ENCODE measurements around the gene ZFC3H1.

The ZFC3H1 gene

GRCh38 chr12:71566655-71567054, 97.0 kb downstream of the ZFC3H1 start:
- H3K4me1 ChIP-seq (ENCODE audit: insufficient read depth, low read length, poor library complexity, severe bottlenecking), result no peaks in the 10 kb centered on the region
- H3K4me3 ChIP-seq (ENCODE audit: low read length, poor library complexity, severe bottlenecking), result no peak overlapping the region
- no peak overlapping the region for H3K4me2 ChIP-seq (ENCODE audit: low read depth, low read length, poor library complexity, severe bottlenecking)
- no peak overlapping the region for H3K9ac ChIP-seq (ENCODE audit: low read depth, low read length, poor library complexity, severe bottlenecking)
- peaks cover 7% of the 10 kb centered on the region; the same call in 1 of the 2 replicates for H3F3A ChIP-seq (ENCODE audit: low read depth)
- no peak overlapping the region for H2AFZ ChIP-seq (ENCODE audit: low read length)
- TF ChIP-seq EZH2phosphoT487 (IDR thresholded peaks at IDR 0.05; ENCODE audit: borderline replicate concordance) (no peak), CTCF (conservative IDR thresholded peaks at IDR 0.05; ENCODE audit: low read length) (no peak)
- H4K20me1 ChIP-seq (ENCODE audit: insufficient read depth, low read length, poor library complexity, severe bottlenecking), result no peaks in the 10 kb centered on the region
- H3K9me2 ChIP-seq (replicated peaks; ENCODE audit: low read depth, low read length), result no peaks in the 10 kb centered on the region
- H3K36me3 ChIP-seq (ENCODE audit: insufficient read depth, low read length), result no peaks in the 10 kb centered on the region
- H3K9me3 ChIP-seq (ENCODE audit: insufficient read depth, low read depth, low read length), result no peaks in the 10 kb centered on the region
- H3K27me3 ChIP-seq (ENCODE audit: insufficient read depth, low read length, poor library complexity, severe bottlenecking), result no peaks in the 10 kb centered on the region
- H3K79me2 ChIP-seq (ENCODE audit: insufficient read depth, low read length), result no peaks in the 10 kb centered on the region

- Histone ChIP-seq H3K27me3 (ENCODE audit: insufficient read depth, low read length, poor library complexity, severe bottlenecking) (no peaks in the 10 kb centered on the region), H3K4me1 (ENCODE audit: insufficient read depth, low read length, poor library complexity, severe bottlenecking) (no peaks in the 10 kb centered on the region), H3K4me2 (ENCODE audit: low read depth, low read length, poor library complexity, severe bottlenecking) (no peak overlapping the region), H3K79me2 (ENCODE audit: insufficient read depth, low read length) (no peaks in the 10 kb centered on the region), H3F3A (ENCODE audit: low read depth) (peaks cover 2% of the 10 kb centered on the region; the same call in 1 of the 2 replicates), H3K9ac (ENCODE audit: low read depth, low read length, poor library complexity, severe bottlenecking) (no peak overlapping the region), H4K20me1 (ENCODE audit: insufficient read depth, low read length, poor library complexity, severe bottlenecking) (no peaks in the 10 kb centered on the region), H3K36me3 (ENCODE audit: insufficient read depth, low read length) (no peaks in the 10 kb centered on the region), H3K9me2 (replicated peaks; ENCODE audit: low read depth, low read length) (no peaks in the 10 kb centered on the region), H3K4me3 (ENCODE audit: low read length, poor library complexity, severe bottlenecking) (no peak overlapping the region), H3K9me3 (ENCODE audit: insufficient read depth, low read depth, low read length) (no peaks in the 10 kb centered on the region), H2AFZ (ENCODE audit: low read length) (no peak overlapping the region)
- no peak for TF ChIP-seq CTCF (conservative IDR thresholded peaks at IDR 0.05; ENCODE audit: low read length)
- no peak for TF ChIP-seq EZH2phosphoT487 (IDR thresholded peaks at IDR 0.05; ENCODE audit: borderline replicate concordance)
Measured at GRCh38 chr12:71565535-71565934, 98.1 kb downstream of the ZFC3H1 start.

DNA sequence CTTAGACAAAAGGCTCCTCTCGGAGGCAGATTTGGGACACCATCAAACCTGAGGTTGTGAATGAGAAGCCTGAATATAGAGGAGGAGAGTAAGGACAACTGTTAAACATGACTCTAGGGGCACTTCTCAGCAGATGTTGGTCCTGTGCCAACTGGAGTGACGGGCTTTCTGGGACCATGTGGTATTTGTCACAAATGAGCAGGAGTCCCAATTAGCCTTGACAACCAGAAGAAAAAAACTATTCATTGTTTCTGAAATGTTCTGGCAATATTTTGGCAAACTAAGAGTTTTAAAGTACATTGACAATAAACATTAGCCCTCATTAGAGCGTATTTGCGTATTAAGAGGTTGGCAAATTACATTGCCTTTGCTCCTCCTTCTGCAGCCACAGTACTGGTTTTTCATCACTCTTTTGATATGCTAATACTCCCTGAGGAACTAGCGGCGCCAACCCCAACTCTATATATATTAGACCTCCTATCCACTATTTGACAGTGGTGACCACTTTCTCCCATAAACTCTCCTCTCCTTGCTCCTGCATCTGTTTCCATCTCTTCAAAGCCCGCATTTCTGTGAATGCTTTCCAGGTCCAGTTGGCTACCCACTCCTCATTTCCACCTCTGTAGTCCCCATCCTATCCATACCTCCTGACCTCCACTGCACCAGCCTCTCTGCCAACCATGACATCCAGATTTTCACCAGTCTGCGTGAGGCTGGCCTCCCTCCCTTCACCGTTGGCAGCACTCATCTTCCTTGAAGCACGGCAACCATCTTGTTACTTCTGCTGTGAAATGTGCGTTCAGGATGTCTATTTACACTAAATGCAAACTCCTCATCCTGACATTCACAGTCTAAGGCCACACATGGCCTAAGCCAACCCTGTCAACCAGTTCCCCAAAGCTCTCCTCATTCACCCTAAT, 100.7 kb downstream of the ZFC3H1 start:
- TF ChIP-seq CTCF (conservative IDR thresholded peaks at IDR 0.05; ENCODE audit: low read length), result no peak
- no peak for TF ChIP-seq EZH2phosphoT487 (IDR thresholded peaks at IDR 0.05; ENCODE audit: borderline replicate concordance)
- Histone ChIP-seq H3K9ac (ENCODE audit: low read depth, low read length, poor library complexity, severe bottlenecking) (no peak overlapping the region), H3K27me3 (ENCODE audit: insufficient read depth, low read length, poor library complexity, severe bottlenecking) (no peaks in the 10 kb centered on the region), H4K20me1 (ENCODE audit: insufficient read depth, low read length, poor library complexity, severe bottlenecking) (no peaks in the 10 kb centered on the region), H3K9me3 (ENCODE audit: insufficient read depth, low read depth, low read length) (no peaks in the 10 kb centered on the region), H3K4me2 (ENCODE audit: low read depth, low read length, poor library complexity, severe bottlenecking) (no peak overlapping the region), H3K4me3 (ENCODE audit: low read length, poor library complexity, severe bottlenecking) (no peak overlapping the region), H2AFZ (ENCODE audit: low read length) (no peak overlapping the region), H3K79me2 (ENCODE audit: insufficient read depth, low read length) (no peaks in the 10 kb centered on the region), H3F3A (ENCODE audit: low read depth) (no peaks in the 10 kb centered on the region), H3K4me1 (ENCODE audit: insufficient read depth, low read length, poor library complexity, severe bottlenecking) (no peaks in the 10 kb centered on the region), H3K36me3 (ENCODE audit: insufficient read depth, low read length) (no peaks in the 10 kb centered on the region), H3K9me2 (replicated peaks; ENCODE audit: low read depth, low read length) (no peaks in the 10 kb centered on the region)
